HG03521 (cell line): ENCODE results near the gene GET3.
"Not testable (repeated sequence)": the region's sequence is repeated elsewhere in the genome, so short reads cannot be mapped to it uniquely, and the experiment has no call there.

Experiments
- ATAC-seq: cut with Tn5 transposase; IDR thresholded peaks from one replicate; pipeline ENCODE4 v1.9.1; 2021; ENCODE audit warnings: mild to moderate bottlenecking, moderate library complexity; ENCODE audit not compliant: unreplicated experiment

The GET3 gene

GRCh38 chr19:12715102-12715501 is 22.2 kb upstream of the GET3 start:
- no peak for ATAC-seq

- no peak for ATAC-seq
Measured at GRCh38 chr19:12715929-12716328, 21.4 kb upstream of the GET3 start.

- no peak for ATAC-seq
Measured at GRCh38 chr19:12720296-12720695, 17.0 kb upstream of the GET3 start.

GRCh38 chr19:12720851-12721655 is 16.2 kb upstream of the GET3 start:
- no peak for ATAC-seq

- peak; percentile 11 for ATAC-seq
Measured at GRCh38 chr19:12721656-12722565, 15.4 kb upstream of the GET3 start.

- ATAC-seq = peak; percentile 82
Measured at GRCh38 chr19:12722566-12723380, 14.5 kb upstream of the GET3 start.

GRCh38 chr19:12723381-12723640 is 14.0 kb upstream of the GET3 start:
- ATAC-seq = no peak

- no peak for ATAC-seq
Measured at GRCh38 chr19:12723641-12724426, 13.5 kb upstream of the GET3 start, which contains the start of gene TNPO2. TSS of gene TNPO2 (minus strand) at chr19:12723932. CDS start at chr19:12720977, 2,955 bp downstream.

GRCh38 chr19:12725612-12726011 is 11.7 kb upstream of the GET3 start:
- not testable (repeated sequence) for ATAC-seq

GRCh38 chr19:12726988-12727316 is 10.3 kb upstream of the GET3 start:
- ATAC-seq = no peak

GRCh38 chr19:12727745-12728433 is 9.4 kb upstream of the GET3 start:
- ATAC-seq = no peak

GRCh38 chr19:12730064-12730463 is 7.2 kb upstream of the GET3 start:
- ATAC-seq = no peak

- ATAC-seq = no peak
Measured at GRCh38 chr19:12731337-12731736, 6.0 kb upstream of the GET3 start.

GRCh38 chr19:12733369-12734214 is 3.7 kb upstream of the GET3 start:
- no peak for ATAC-seq

- ATAC-seq = no peak
Measured at GRCh38 chr19:12737835-12738351, 596 bp downstream of the GET3 start.

GRCh38 chr19:12745166-12745897 is 8.0 kb downstream of the GET3 start:
- ATAC-seq = no peak

- no peak for ATAC-seq
Measured at GRCh38 chr19:12748489-12748888, 11.2 kb downstream of the GET3 start.

- ATAC-seq = no peak
Measured at GRCh38 chr19:12749938-12750521, 12.7 kb downstream of the GET3 start.
